ENCODE measurements around the gene MYRFL. TPM values are rescaled to one million over a fixed set of nuclear protein-coding genes. Genes with fewer than 3 reads are reported as not detected.

Gene MYRFL
- total RNA-seq, 4 donors from 2014 or later: not detected

GRCh38 chr12:69873429-69873828 is 48.4 kb downstream of the MYRFL start:
- no peak overlapping the region for H3K27ac ChIP-seq (replicated peaks in 1 of 4)
- H3K27me3 ChIP-seq: peaks cover 0 to 9% (median 1%) of the 10 kb centered on the region in 4 donors
- intact Hi-C loops (cut with DNase I): no loop called here
- no peak for TF ChIP-seq POLR2A (IDR thresholded peaks at IDR 0.05; ENCODE audit: low read depth)
- no peak for TF ChIP-seq EP300 (IDR thresholded peaks at IDR 0.05)
- TF ChIP-seq, protein P1, sequence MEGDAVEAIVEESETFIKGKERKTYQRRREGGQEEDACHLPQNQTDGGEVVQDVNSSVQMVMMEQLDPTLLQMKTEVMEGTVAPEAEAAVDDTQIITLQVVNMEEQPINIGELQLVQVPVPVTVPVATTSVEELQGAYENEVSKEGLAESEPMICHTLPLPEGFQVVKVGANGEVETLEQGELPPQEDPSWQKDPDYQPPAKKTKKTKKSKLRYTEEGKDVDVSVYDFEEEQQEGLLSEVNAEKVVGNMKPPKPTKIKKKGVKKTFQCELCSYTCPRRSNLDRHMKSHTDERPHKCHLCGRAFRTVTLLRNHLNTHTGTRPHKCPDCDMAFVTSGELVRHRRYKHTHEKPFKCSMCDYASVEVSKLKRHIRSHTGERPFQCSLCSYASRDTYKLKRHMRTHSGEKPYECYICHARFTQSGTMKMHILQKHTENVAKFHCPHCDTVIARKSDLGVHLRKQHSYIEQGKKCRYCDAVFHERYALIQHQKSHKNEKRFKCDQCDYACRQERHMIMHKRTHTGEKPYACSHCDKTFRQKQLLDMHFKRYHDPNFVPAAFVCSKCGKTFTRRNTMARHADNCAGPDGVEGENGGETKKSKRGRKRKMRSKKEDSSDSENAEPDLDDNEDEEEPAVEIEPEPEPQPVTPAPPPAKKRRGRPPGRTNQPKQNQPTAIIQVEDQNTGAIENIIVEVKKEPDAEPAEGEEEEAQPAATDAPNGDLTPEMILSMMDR (IDR thresholded peaks at IDR 0.05): no peak
- TF ChIP-seq POLR2AphosphoS5 (IDR thresholded peaks at IDR 0.05): no peak
- no peaks in the 10 kb centered on the region for H3K36me3 ChIP-seq
- no peaks in the 10 kb centered on the region for H3K4me1 ChIP-seq
- H3K9me3 ChIP-seq: no peaks in the 10 kb centered on the region
- WGBS: 69% methylated on average over 2 of the region's 2 CpGs
- no peak for DNase-seq (ENCODE audit: extremely low spot score)
- H3K4me3 ChIP-seq: no peak overlapping the region

DNA sequence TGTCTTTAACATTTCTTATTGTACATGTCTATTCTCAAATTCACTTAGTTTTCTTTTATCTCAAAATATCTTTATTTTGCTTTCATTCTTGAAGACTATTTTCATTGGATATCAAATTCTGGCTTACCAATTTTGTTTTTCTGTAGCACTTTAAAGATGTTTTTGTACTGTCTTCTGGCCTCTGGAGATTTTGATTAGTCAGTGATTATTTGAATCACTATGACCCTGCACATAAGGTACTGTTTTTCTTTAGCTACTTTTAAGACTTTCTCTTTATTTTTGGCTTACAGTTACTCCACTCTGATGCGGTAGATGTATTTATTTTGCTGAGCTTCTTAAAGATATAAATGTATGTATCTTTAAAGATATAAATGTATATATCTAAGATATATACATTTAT is 49.6 kb downstream of the MYRFL start:
- Histone ChIP-seq H3K4me1 (peaks cover 6 to 8% (median 7%) of the 10 kb centered on the region in 4 donors), H3K36me3 (no peaks in the 10 kb centered on the region), H3K9me3 (no peaks in the 10 kb centered on the region), H3K27ac (replicated peaks in 1 of 4) (no peak overlapping the region), H3K27me3 (peaks cover 0 to 21% (median 3%) of the 10 kb centered on the region in 4 donors), H3K4me3 (no peak overlapping the region)
- intact Hi-C loops (cut with DNase I): no loop called here
- DNase-seq (ENCODE audit: extremely low spot score): no peak
- 43% methylated on average over 1 of the region's 1 CpG for WGBS
- no peak for TF ChIP-seq POLR2A (IDR thresholded peaks at IDR 0.05; ENCODE audit: low read depth)

DNA sequence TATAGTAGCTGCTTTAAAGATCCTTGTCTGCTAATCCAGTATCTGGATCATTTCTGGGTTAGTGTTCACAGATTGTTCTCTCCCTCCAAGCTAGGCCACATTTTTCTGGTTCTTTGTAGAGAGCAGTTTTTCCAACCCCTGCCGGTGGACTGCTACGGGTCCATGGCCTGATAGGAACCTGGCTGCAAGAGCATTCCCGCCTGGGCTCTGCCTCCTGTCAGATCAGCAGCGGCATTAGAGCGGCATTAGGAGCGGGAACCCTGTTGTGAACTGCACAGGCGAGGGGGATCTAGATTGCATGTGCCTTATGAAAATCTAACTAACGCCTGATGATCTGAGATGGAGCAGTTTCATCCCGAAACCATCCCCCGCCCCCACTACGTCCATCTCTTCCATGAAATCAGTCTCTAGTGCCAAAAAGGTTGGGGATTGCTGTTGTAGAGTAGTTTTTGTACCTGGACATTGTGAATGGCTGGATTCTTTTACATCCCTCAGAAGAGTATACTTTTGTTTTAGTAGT is 50.4 kb downstream of the MYRFL start:
- 90% methylated on average over 10 of the region's 11 CpGs for WGBS
- TF ChIP-seq POLR2AphosphoS5 (IDR thresholded peaks at IDR 0.05): no peak
- TF ChIP-seq, protein P1 (IDR thresholded peaks at IDR 0.05): no peak
- no peak for DNase-seq (ENCODE audit: extremely low spot score)
- intact Hi-C loops (cut with DNase I): no loop called here
- Histone ChIP-seq H3K27ac (replicated peaks in 1 of 4) (no peak overlapping the region), H3K27me3 (peaks cover 0 to 23% (median 3%) of the 10 kb centered on the region in 4 donors), H3K4me1 (peaks cover 6 to 9% (median 7%) of the 10 kb centered on the region in 4 donors), H3K9me3 (no peaks in the 10 kb centered on the region), H3K36me3 (no peaks in the 10 kb centered on the region), H3K4me3 (no peak overlapping the region)

- WGBS: 28% methylated on average over 22 of the region's 23 CpGs
These were observed 54.3 kb downstream of the MYRFL start for GRCh38 chr12:69879007-69879960.

GRCh38 chr12:69880571-69880970 is 55.5 kb downstream of the MYRFL start:
- H3K27me3 ChIP-seq: peaks cover 0 to 16% (median 3%) of the 10 kb centered on the region in 4 donors
- no peak overlapping the region for H3K4me3 ChIP-seq
- DNase-seq (ENCODE audit: extremely low spot score): no peak
- H3K9me3 ChIP-seq: no peaks in the 10 kb centered on the region
- no peaks in the 10 kb centered on the region for H3K36me3 ChIP-seq
- peaks cover 6 to 10% (median 8%) of the 10 kb centered on the region in 4 donors for H3K4me1 ChIP-seq
- intact Hi-C loops (cut with DNase I): loop anchor here (5.0 kb wide), 1 partner anchor 842 kb away; no protein-coding TSS in a partner anchor
- no peak overlapping the region for H3K27ac ChIP-seq (replicated peaks in 1 of 4)
- TF ChIP-seq EP300 (IDR thresholded peaks at IDR 0.05): no peak
- TF ChIP-seq POLR2AphosphoS5 (IDR thresholded peaks at IDR 0.05): no peak
- TF ChIP-seq, protein P1 (IDR thresholded peaks at IDR 0.05): no peak
- TF ChIP-seq POLR2A (IDR thresholded peaks at IDR 0.05; ENCODE audit: low read depth): no peak
- 87% methylated on average over 4 of the region's 4 CpGs for WGBS

More at GRCh38 chr12:69879007-69879960, 54.3 kb downstream of the MYRFL start:
- no peaks in the 10 kb centered on the region for H3K9me3 ChIP-seq
- H3K27ac ChIP-seq (replicated peaks in 1 of 4): no peak overlapping the region
- no peak for TF ChIP-seq EP300 (IDR thresholded peaks at IDR 0.05)
- TF ChIP-seq, protein P1 (IDR thresholded peaks at IDR 0.05): peak; percentile 81 to 89 (median 85)
- H3K36me3 ChIP-seq: no peaks in the 10 kb centered on the region
- H3K4me3 ChIP-seq: peak overlapping the region; percentile 18 to 46 (median 28)
- no peak for DNase-seq (ENCODE audit: extremely low spot score)
- intact Hi-C loops (cut with DNase I): loop anchor here (2.0 kb wide), 1 partner anchor 698 kb away; no protein-coding TSS in a partner anchor
- H3K4me1 ChIP-seq: peaks cover 6 to 9% (median 7%) of the 10 kb centered on the region in 4 donors
- peaks cover 0 to 16% (median 3%) of the 10 kb centered on the region in 4 donors for H3K27me3 ChIP-seq
